ENCODE measurements around the gene SLC1A5. TPM values are rescaled to one million over a fixed set of nuclear protein-coding genes. Genes with fewer than 3 reads are reported as not detected.
A peak's percentile ranks its signal among the peaks of the same experiment; 100 is the strongest.

Gene SLC1A5
- total and polyA plus RNA-seq, 7 donors: 3.2 to 12.6 (median 7.8) TPM

- H3K27ac ChIP-seq: peak within 1 kb of the TSS; percentile 95
- no peaks in the 10 kb centered on the region for H3K27me3 ChIP-seq (ENCODE audit: insufficient read depth in 3 of 3, low read length in 2 of 3)
- H3K4me3 ChIP-seq: peak within 1 kb of the TSS; percentile 99
- ATAC-seq (peak; percentile 39 to 71 (median 59)), DNase-seq (no peak)
- peaks cover 45% of the 10 kb centered on the region for H3K4me1 ChIP-seq
- H3K36me3 ChIP-seq (ENCODE audit: insufficient read depth in 1 of 2, low read depth in 1 of 2): peaks cover 0 to 27% of the 10 kb centered on the region in 2 donors
- WGBS, 3 donors: 0 to 1% (median 0%) methylated on average over 36 to 68 of the region's 68 CpGs
- no peak for TF ChIP-seq CTCF (IDR thresholded peaks at IDR 0.05)
- no peaks in the 10 kb centered on the region for H3K9me3 ChIP-seq
- intact Hi-C loops (cut with DNase I): loop anchor here in 1 of 2 donors (5.0 kb wide), 1 partner anchor 43 kb away; no protein-coding TSS in a partner anchor
Measured at GRCh38 chr19:46745521-46746280, 42.7 kb downstream of the SLC1A5 start, which contains the start of gene FKRP. Gene FKRP (plus strand): TSS chr19:46746057. CDS start chr19:46755451, 9,394 bp downstream.

GRCh38 chr19:46745030-46745429 is 43.4 kb downstream of the SLC1A5 start:
- DNase-seq: no peak
- H3K27ac ChIP-seq: peak overlapping the region; percentile 95
- peak in 2 of 4 donors; percentile 8 to 13 for ATAC-seq

GRCh38 chr19:46744005-46744691 is 44.2 kb downstream of the SLC1A5 start:
- WGBS, 3 donors: 84 to 88% (median 86%) methylated on average over 12 of the region's 12 CpGs
- Histone ChIP-seq H3K9me3 (no peaks in the 10 kb centered on the region), H3K4me1 (peaks cover 55% of the 10 kb centered on the region), H3K27me3 (ENCODE audit: insufficient read depth in 3 of 3, low read length in 2 of 3) (no peaks in the 10 kb centered on the region), H3K27ac (no peak overlapping the region), H3K4me3 (peak overlapping the region; percentile 99), H3K36me3 (ENCODE audit: insufficient read depth in 1 of 2, low read depth in 1 of 2) (peaks cover 0 to 15% of the 10 kb centered on the region in 2 donors)
- intact Hi-C loops (cut with DNase I): no loop called here
- no peak for TF ChIP-seq CTCF (IDR thresholded peaks at IDR 0.05)
- DNase-seq (no peak), ATAC-seq (no peak)

More at GRCh38 chr19:46745030-46745429, 43.4 kb downstream of the SLC1A5 start:
- no peak for TF ChIP-seq CTCF (IDR thresholded peaks at IDR 0.05)
- intact Hi-C loops (cut with DNase I): loop anchor here in 1 of 2 donors (5.0 kb wide), 1 partner anchor 43 kb away; no protein-coding TSS in a partner anchor
- 13 to 18% (median 14%) methylated on average over 8 of the region's 8 CpGs for WGBS, 3 donors
- peaks cover 50% of the 10 kb centered on the region for H3K4me1 ChIP-seq
- peaks cover 0 to 20% of the 10 kb centered on the region in 2 donors for H3K36me3 ChIP-seq (ENCODE audit: insufficient read depth in 1 of 2, low read depth in 1 of 2)
- H3K4me3 ChIP-seq: peak overlapping the region; percentile 99
- H3K9me3 ChIP-seq: no peaks in the 10 kb centered on the region
- H3K27me3 ChIP-seq (ENCODE audit: insufficient read depth in 3 of 3, low read length in 2 of 3): no peaks in the 10 kb centered on the region

- intact Hi-C loops (cut with DNase I): no loop called here
- no peaks in the 10 kb centered on the region for H3K27me3 ChIP-seq (ENCODE audit: insufficient read depth in 3 of 3, low read length in 2 of 3)
- H3K4me1 ChIP-seq: peaks cover 65% of the 10 kb centered on the region
- peaks cover 0 to 10% of the 10 kb centered on the region in 2 donors for H3K36me3 ChIP-seq (ENCODE audit: insufficient read depth in 1 of 2, low read depth in 1 of 2)
- H3K27ac ChIP-seq: no peak overlapping the region
- H3K4me3 ChIP-seq: no peak overlapping the region
- 72 to 78% (median 73%) methylated on average over 4 of the region's 4 CpGs for WGBS, 3 donors
- no peaks in the 10 kb centered on the region for H3K9me3 ChIP-seq
- ATAC-seq (no peak), DNase-seq (no peak)
- no peak for TF ChIP-seq CTCF (IDR thresholded peaks at IDR 0.05)
Measured at GRCh38 chr19:46742926-46743480, 45.4 kb downstream of the SLC1A5 start.
